T-helper 2 cell (primary cell): ENCODE measurements around the gene PRDX5.

ENCODE experiments used
- DNase-seq, 5 experiments: peaks; one replicate each; pipeline versions ENCODE4 v3.0.0 to v3.0.0-alpha.2; 2012 to 2022

PRDX5 gene

GRCh38 chr11:64327993-64328392, 10.1 kb downstream of the PRDX5 start:
- DNase-seq, result no peak

DNA sequence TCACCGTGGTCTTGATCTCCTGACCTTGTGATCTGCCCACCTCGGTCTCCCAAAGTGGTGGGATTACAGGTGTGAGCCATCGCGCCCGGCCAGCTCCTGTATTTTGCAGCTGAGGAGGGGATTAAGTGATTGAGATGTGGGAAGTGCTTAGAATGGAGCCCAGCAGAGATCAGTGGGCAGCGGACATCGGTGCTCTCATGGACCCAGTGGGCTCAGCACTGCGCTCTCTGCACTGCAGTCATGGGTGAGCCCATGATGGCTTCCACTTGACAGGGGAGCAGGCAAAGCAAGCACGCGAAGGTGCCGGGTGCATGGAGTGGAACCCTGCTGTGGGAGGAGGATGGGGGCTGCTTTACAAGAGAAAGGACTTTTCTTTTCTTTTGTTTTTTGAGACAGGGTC, 13.0 kb downstream of the PRDX5 start:
- DNase-seq, result no peak

DNA sequence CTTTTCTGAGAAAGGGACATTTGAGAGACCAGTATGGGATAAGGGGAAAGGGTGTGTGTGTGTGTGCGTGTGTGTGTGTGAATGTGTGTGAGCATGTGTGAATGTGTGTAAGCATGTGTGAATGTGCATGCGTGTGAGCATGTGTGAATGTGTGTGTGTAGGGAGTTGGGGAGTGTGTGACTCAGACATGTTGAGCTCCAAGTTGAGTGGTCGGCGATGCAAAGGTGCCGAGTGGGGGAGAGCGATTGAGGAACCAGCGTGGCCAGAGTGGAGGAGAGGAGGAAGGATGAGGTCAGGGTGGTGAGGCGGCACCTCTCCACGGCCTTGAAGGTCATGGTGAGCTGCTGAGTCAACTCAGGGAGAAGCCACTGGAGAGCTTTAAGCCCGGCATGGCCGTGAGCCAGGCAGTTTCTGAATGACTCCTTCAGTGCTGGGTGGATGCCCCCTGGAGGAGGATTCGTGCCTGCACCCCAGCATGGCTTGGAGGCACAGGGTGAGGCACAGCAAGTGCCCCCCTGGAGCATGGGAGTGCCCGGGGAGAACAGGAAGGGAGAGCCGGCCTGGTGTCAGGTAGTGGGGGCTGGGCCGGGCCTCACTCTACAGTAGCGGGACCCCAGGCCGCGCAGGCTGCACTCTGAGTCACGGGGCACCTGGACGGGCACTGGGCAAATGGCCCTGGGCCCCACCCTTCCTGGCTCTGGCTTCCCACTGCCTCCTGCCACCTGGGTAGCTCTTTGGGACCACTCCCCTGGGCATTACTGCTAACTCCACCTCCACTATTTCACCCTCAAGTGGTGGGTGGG, 13.8 kb downstream of the PRDX5 start:
- DNase-seq, result peak; percentile 23 to 86 (median 50)

GRCh38 chr11:64333556-64333955, 15.6 kb downstream of the PRDX5 start:
- no peak for DNase-seq

GRCh38 chr11:64334764-64335735, 17.1 kb downstream of the PRDX5 start:
- no peak for DNase-seq

- DNase-seq, result no peak
These were observed 19.8 kb downstream of the PRDX5 start for GRCh38 chr11:64337538-64338249.

GRCh38 chr11:64338716-64339115, 20.8 kb downstream of the PRDX5 start:
- no peak for DNase-seq

- no peak for DNase-seq
These were observed 21.4 kb downstream of the PRDX5 start for GRCh38 chr11:64339286-64339685.

DNA sequence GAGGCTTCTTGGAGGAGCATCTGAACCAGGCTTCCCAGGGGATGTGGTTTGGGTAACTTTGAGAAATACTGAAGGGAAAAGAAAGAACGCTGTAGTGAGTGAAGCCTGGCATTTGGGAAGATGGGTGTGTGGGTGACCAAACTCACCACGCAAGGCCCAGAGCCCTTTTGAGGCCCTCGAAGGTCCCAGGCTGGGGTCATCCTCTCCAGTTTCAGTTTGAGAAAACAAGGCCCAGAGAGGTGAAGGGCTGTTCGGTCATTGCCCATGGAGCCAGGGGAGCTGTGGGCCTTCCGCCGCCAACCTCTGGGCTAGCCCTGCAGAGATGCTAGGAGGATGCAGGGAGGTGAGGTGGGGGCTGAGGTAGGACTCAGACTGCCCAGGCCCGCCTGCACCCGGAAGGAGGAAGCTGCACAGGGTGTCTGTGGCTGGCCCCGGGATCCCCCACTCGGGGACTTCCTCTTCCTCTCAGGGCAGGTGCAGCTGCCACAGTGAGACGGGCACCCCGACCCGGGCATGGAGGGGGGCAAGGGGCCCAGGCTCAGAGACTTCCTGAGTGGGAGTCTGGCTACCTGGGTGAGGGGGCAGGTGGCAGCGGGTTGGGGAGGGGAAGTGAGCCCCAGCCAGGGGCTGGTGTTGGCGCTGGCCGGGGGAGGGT, 22.0 kb downstream of the PRDX5 start, which contains the start of gene CCDC88B:
Gene CCDC88B, plus strand, starts transcription at position 451 of the 655 bp plus-strand sequence. Its CDS starts 63 bp downstream, at position 514.
- DNase-seq, result peak; percentile 67 to 94 (median 82)

- DNase-seq, result peak; percentile 58 to 73 (median 65)
These were observed 22.9 kb downstream of the PRDX5 start for GRCh38 chr11:64340671-64341335.

GRCh38 chr11:64341429-64341828, 23.5 kb downstream of the PRDX5 start:
- DNase-seq, result no peak

GRCh38 chr11:64341851-64342791, 24.2 kb downstream of the PRDX5 start:
- peak; percentile 77 to 93 (median 84) for DNase-seq

- DNase-seq, result peak in 1 of 5 experiments; percentile 37
These were observed 25.2 kb downstream of the PRDX5 start for GRCh38 chr11:64342869-64343745.

- DNase-seq, result no peak
These were observed 26.0 kb downstream of the PRDX5 start for GRCh38 chr11:64343767-64344559.

GRCh38 chr11:64344787-64345186, 26.9 kb downstream of the PRDX5 start:
- DNase-seq, result no peak

DNA sequence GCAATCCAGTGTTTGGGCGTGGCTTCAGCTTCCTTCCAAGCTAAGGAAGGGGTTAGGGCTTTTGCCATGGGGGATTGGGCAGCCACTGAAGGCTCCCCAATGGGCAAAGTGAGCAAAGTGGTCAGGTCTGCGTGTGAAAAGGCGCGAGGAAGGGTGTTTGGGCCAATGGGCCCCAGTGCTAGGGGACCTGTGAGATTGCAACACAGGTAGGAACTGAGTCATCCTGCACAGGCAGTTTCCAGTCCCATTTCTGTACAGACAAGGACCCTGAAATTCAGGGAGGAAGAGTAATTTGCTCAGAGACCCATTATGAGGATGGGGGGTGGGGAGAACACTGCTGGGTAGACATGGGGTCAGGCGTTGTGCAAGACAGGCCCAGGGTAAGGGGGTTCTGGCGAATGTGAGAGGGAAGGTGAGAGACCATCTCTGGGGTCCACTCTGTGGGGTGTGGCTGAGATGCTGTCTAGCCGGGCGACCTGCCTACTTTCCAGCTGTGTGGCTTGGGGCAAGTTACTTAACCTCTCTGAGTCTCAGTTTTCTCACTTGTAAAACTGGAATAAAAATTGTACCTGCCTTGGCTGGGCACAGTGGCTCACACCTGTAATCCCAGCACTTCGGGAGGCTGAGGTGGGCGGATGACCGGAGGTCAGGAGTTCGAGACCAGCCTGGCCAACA, 29.4 kb downstream of the PRDX5 start:
- no peak for DNase-seq

GRCh38 chr11:64348383-64349024, 30.6 kb downstream of the PRDX5 start:
- no peak for DNase-seq
